Smooth muscle cell (in vitro differentiated cells): ENCODE results near the gene SMIM27. TPM values are rescaled to one million over a fixed set of nuclear protein-coding genes. Genes with fewer than 3 reads are reported as not detected.

Experiments used
- DNase-seq: peaks from one replicate; lab custom pipeline; 2025; ENCODE audit not compliant: unreplicated experiment; lab: John Stamatoyannopoulos, UW
- H2AFZ ChIP-seq: fragments of 200-600 bp; sonication (generic); 2 replicates; pipeline ENCODE4 v1.6.0; 2016; ENCODE audit warnings: antibody characterized with exemption, low read depth, mild to moderate bottlenecking
- H3F3A ChIP-seq: fragments of 200-600 bp; sonication (generic); 2 replicates; pipeline ENCODE4 v1.6.0; 2017; ENCODE audit warnings: antibody characterized with exemption, low read depth
- H3K27ac ChIP-seq: fragments of 200-600 bp; sonication (generic); 2 replicates; pipeline ENCODE4 v1.5.1; 2016; ENCODE audit warnings: low read depth, mild to moderate bottlenecking
- H3K27me3 ChIP-seq: fragments of 200-600 bp; sonication (generic); 2 replicates; pipeline ENCODE4 v1.6.1; 2016; ENCODE audit warnings: low read depth, mild to moderate bottlenecking
- H3K36me3 ChIP-seq: fragments of 200-600 bp; sonication (generic); 2 replicates; pipeline ENCODE4 v1.5.1; 2016; ENCODE audit warnings: low read depth
- H3K4me1 ChIP-seq: fragments of 200-600 bp; sonication (generic); 2 replicates; pipeline ENCODE4 v1.5.1; 2016; ENCODE audit warnings: low read depth
- H3K4me2 ChIP-seq: fragments of 200-600 bp; sonication (generic); 2 replicates; pipeline ENCODE4 v1.6.0; 2016; ENCODE audit warnings: mild to moderate bottlenecking
- H3K4me3 ChIP-seq: fragments of 200-600 bp; sonication (generic); 2 replicates; pipeline ENCODE4 v1.5.1; 2016; ENCODE audit warnings: mild to moderate bottlenecking
- H3K79me2 ChIP-seq: fragments of 200-600 bp; sonication (generic); 2 replicates; pipeline ENCODE4 v1.6.0; 2016; ENCODE audit warnings: low read depth, mild to moderate bottlenecking
- H3K9ac ChIP-seq: fragments of 200-600 bp; sonication (generic); 2 replicates; pipeline ENCODE4 v1.6.0; 2016; ENCODE audit warnings: low read depth
- H3K9me3 ChIP-seq: fragments of 200-600 bp; sonication (generic); replicated peaks from 2 replicates; pipeline ENCODE4 v1.5.1; 2016; ENCODE audit warnings: low read depth
- H4K20me1 ChIP-seq: fragments of 200-600 bp; sonication (generic); 2 replicates; pipeline ENCODE4 v1.6.0; 2016; ENCODE audit warnings: low read depth
- WGBS: methylation state at CpG from one replicate; pipeline ENCODE4 v1.1.7; 2016; ENCODE audit warnings: low lambda C conversion rate; 5-methylcytosine and 5-hydroxymethylcytosine counted together
- polyA plus RNA-seq: library from polyadenylated mRNA; unstranded; fragments of >200 nt; fragmentation: Nextera tagmentation; extraction: Ambion mirVana; gene quantifications from 2 replicates; pipeline ENCODE4 v1.2.1, GENCODE V29; 2016
- total RNA-seq: library from RNA; depleted of rRNA; stranded (reverse); fragments of >200 nt; gene quantifications from 2 replicates; pipeline ENCODE4 v1.2.3, GENCODE V29; 2014
- TF ChIP-seq, protein P1 (sequence below): fragments of 200-600 bp; sonication (generic); IDR thresholded peaks from 2 replicates; pipeline ENCODE4 v1.5.1; 2017; ENCODE audit warnings: borderline replicate concordance, mild to moderate bottlenecking, antibody characterized with exemption; ENCODE audit not compliant: insufficient read depth, poor library complexity, severe bottlenecking

Gene SMIM27
- total and polyA plus RNA-seq, 2 experiments from 2014 or later, result 2.9 to 36.6 TPM

DNA sequence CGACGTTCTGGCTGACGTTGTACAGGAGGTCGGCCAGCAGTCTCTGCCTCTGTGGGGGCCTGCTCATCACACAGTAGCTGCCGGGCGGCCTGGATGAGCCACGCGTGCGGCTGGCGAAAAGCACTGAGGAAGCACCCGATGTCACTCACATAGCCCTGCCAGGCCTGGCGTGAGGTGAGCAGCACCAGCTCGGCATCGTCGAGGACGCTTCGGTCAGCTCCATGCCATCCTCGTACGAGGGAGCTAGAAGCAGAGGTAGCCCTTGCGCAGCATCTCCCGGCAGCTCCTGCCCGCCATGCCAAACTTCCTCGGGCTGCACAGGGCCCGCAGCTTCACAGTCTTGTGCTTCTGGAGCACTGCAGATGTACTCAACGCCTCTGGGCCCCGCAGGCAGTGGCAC lies 14.6 kb downstream of the SMIM27 start:
- H2AFZ ChIP-seq, result no peak overlapping the region
- H3K27me3 ChIP-seq, result no peaks in the 10 kb centered on the region
- H3K9me3 ChIP-seq, result no peaks in the 10 kb centered on the region
- no peak for DNase-seq
- no peaks in the 10 kb centered on the region for H3K36me3 ChIP-seq
- no peak overlapping the region for H3K27ac ChIP-seq
- TF ChIP-seq, protein P1, sequence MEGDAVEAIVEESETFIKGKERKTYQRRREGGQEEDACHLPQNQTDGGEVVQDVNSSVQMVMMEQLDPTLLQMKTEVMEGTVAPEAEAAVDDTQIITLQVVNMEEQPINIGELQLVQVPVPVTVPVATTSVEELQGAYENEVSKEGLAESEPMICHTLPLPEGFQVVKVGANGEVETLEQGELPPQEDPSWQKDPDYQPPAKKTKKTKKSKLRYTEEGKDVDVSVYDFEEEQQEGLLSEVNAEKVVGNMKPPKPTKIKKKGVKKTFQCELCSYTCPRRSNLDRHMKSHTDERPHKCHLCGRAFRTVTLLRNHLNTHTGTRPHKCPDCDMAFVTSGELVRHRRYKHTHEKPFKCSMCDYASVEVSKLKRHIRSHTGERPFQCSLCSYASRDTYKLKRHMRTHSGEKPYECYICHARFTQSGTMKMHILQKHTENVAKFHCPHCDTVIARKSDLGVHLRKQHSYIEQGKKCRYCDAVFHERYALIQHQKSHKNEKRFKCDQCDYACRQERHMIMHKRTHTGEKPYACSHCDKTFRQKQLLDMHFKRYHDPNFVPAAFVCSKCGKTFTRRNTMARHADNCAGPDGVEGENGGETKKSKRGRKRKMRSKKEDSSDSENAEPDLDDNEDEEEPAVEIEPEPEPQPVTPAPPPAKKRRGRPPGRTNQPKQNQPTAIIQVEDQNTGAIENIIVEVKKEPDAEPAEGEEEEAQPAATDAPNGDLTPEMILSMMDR, result no peak
- H3K79me2 ChIP-seq, result peaks cover 60% of the 10 kb centered on the region
- no peak overlapping the region for H3K4me2 ChIP-seq
- no peaks in the 10 kb centered on the region for H3F3A ChIP-seq
- H4K20me1 ChIP-seq, result peaks cover 14% of the 10 kb centered on the region
- no peak overlapping the region for H3K4me3 ChIP-seq
- no peak overlapping the region for H3K9ac ChIP-seq
- 97% methylated on average over 26 of the region's 26 CpGs for WGBS
- peaks cover 11% of the 10 kb centered on the region for H3K4me1 ChIP-seq

DNA sequence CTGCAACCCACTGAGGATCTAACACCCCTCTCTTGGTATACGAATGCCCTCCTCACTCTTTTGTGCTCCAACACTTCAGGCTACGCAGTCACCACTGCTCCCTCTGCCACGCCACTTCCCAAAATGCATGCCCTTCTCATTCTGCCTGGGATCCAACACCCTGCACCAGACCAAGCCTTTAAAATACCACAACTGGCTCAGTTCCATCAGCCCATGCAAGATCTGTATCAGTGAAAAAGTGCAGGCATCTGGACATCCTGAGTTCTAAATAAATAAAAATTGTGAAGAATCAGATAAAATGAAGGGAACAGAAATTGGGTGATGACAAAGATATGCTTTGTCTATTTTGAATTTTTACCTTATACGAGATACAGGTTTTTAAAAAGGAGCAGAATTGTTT lies 18.1 kb downstream of the SMIM27 start:
- H3K36me3 ChIP-seq, result no peaks in the 10 kb centered on the region
- H3K4me3 ChIP-seq, result no peak overlapping the region
- DNase-seq, result no peak
- H3K27me3 ChIP-seq, result no peaks in the 10 kb centered on the region
- H3K9me3 ChIP-seq, result no peaks in the 10 kb centered on the region
- H4K20me1 ChIP-seq, result peaks cover 6% of the 10 kb centered on the region
- H3K9ac ChIP-seq, result no peak overlapping the region
- no peak overlapping the region for H2AFZ ChIP-seq
- H3K4me1 ChIP-seq, result peaks cover 20% of the 10 kb centered on the region
- no peak overlapping the region for H3K4me2 ChIP-seq
- H3K79me2 ChIP-seq, result peaks cover 55% of the 10 kb centered on the region
- 95% methylated on average over 4 of the region's 4 CpGs for WGBS
- H3K27ac ChIP-seq, result no peak overlapping the region
- H3F3A ChIP-seq, result no peaks in the 10 kb centered on the region
- TF ChIP-seq, protein P1, result no peak

DNA sequence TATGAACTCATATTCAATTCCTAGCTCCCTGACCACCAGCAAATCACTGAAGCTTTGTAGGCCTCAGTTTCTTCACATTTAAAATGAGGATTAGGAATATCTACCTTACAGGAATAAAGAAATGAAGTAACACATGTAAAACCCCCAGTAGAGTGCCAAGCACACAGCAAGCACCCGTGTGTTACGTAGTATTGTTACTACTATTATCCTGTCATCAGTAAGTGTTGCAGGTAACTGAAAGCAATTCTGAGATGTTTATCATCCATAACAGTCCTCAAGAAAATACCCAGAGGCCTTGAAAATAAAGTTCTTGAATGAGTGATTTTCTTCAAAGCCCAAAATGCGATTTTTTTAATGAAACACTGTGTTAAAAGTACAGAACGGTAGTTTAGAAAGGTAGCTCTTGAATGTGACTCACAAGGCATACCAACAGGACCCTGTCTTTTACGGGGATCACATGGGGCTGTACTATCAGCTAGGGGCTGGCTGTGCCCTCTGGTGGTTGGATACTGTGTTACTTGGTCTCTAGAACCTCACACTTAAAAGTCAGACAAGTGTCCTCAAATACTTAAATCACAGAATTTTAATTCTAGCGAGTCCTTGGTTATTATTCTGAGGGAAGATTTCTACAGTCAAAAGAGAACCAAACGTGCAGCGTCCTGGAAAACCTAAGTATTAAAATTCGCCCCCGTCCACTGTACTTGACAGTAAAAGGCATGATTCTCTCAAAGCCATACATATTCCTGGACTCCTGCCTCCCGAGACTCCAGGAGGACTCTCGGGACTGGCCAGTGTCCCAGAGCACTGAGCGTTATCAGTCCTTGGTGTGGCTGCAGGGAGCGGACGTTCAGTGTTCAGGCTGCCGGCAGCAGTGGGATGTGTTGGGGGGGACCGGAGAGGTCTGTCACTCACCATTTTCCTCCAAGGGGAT lies 20.1 kb downstream of the SMIM27 start:
- Histone ChIP-seq H3K79me2 (peaks cover 46% of the 10 kb centered on the region), H3K36me3 (no peaks in the 10 kb centered on the region), H3K9me3 (no peaks in the 10 kb centered on the region), H2AFZ (peak overlapping the region; percentile 93), H3K4me3 (peak overlapping the region; percentile 95), H3K27ac (peak overlapping the region; percentile 93), H3K4me2 (peak overlapping the region; percentile 97), H3K9ac (peak overlapping the region; percentile 84), H3F3A (no peaks in the 10 kb centered on the region), H3K27me3 (no peaks in the 10 kb centered on the region), H3K4me1 (peaks cover 20% of the 10 kb centered on the region), H4K20me1 (peaks cover 6% of the 10 kb centered on the region)
- TF ChIP-seq, protein P1, result peak; percentile 73
- DNase-seq, result no peak
- WGBS, result 2% methylated on average over 17 of the region's 17 CpGs
